CD14-positive monocyte (primary cell): ENCODE results near the gene PLXNB1. TPM values are rescaled to one million over a fixed set of nuclear protein-coding genes. Genes with fewer than 3 reads are reported as not detected.

Experiments used
- DNase-seq, 3 donors: peaks; one replicate each; pipeline ENCODE4 v3.0.0-alpha.2; 2011 to 2022
- H2AFZ ChIP-seq: 2 replicates; pipeline ENCODE4 v1.6.0; 2012; ENCODE audit warnings: mild to moderate bottlenecking, low read depth, low read length, inconsistent platforms; ENCODE audit not compliant: insufficient read depth, poor library complexity, severe bottlenecking
- H3K27ac ChIP-seq, 2 donors: 1 replicate in 1 of 2; 2 replicates in 1 of 2; pipeline ENCODE4 v1.5.1; 2012 to 2013; ENCODE audit warnings: low read length in 2 of 2, control low read depth in 1 of 2, inconsistent platforms in 1 of 2, low read depth in 1 of 2, mild to moderate bottlenecking in 1 of 2
- H3K27me3 ChIP-seq, 2 donors: one replicate each; pipeline versions ENCODE4 v1.6.0 to v1.6.1; 2011 to 2013; ENCODE audit warnings: low read length in 2 of 2; ENCODE audit not compliant: control insufficient read depth in 2 of 2, insufficient read depth in 2 of 2
- H3K36me3 ChIP-seq, 2 donors: replicated peaks in 1 of 2; 1 replicate in 1 of 2; 2 replicates in 1 of 2; pipeline versions ENCODE4 v1.5.1 to v1.6.1; 2012 to 2013; ENCODE audit warnings: low read length in 2 of 2, control low read depth in 1 of 2, inconsistent platforms in 1 of 2, mild to moderate bottlenecking in 1 of 2; ENCODE audit not compliant: insufficient read depth in 2 of 2, control insufficient read depth in 1 of 2
- H3K4me1 ChIP-seq, 2 donors: 1 replicate in 1 of 2; 2 replicates in 1 of 2; pipeline versions ENCODE4 v1.5.1 to v1.6.1; 2012 to 2013; ENCODE audit warnings: low read length in 2 of 2, control low read depth in 1 of 2, inconsistent platforms in 1 of 2, mild to moderate bottlenecking in 1 of 2, moderate library complexity in 1 of 2; ENCODE audit not compliant: insufficient read depth in 2 of 2, control insufficient read depth in 1 of 2
- H3K4me2 ChIP-seq: replicated peaks from 2 replicates; pipeline ENCODE3; 2012; ENCODE audit warnings: low read length, moderate library complexity, mild to moderate bottlenecking; ENCODE audit not compliant: poor library complexity, severe bottlenecking; ENCODE audit errors: extremely low read depth
- H3K4me3 ChIP-seq, 3 experiments: fragments of 200-600 bp in 1 of 3; sonication (generic) in 1 of 3; replicated peaks in 1 of 3; 1 replicate in 2 of 3; 2 replicates in 1 of 3; pipeline ENCODE4 v1.5.1; 2011 to 2013; ENCODE audit warnings: low read length in 3 of 3, mild to moderate bottlenecking in 3 of 3, control low read depth in 2 of 3, low read depth in 2 of 3, inconsistent platforms in 1 of 3, moderate library complexity in 1 of 3
- H3K79me2 ChIP-seq: 2 replicates; pipeline ENCODE4 v1.6.0; 2012; ENCODE audit warnings: mild to moderate bottlenecking, control low read depth, inconsistent platforms, low read length, moderate library complexity; ENCODE audit not compliant: insufficient read depth
- H3K9ac ChIP-seq: 2 replicates; pipeline ENCODE4 v1.6.0; 2017; ENCODE audit warnings: low read length, mild to moderate bottlenecking; ENCODE audit not compliant: insufficient read depth, poor library complexity, severe bottlenecking
- H3K9me3 ChIP-seq, 2 donors: replicated peaks in 1 of 2; 1 replicate in 1 of 2; 2 replicates in 1 of 2; pipeline versions ENCODE4 v1.5.1 to v1.6.1; 2012 to 2013; ENCODE audit warnings: low read length in 2 of 2, control low read depth in 1 of 2; ENCODE audit not compliant: control insufficient read depth in 1 of 2, insufficient read depth in 1 of 2
- H4K20me1 ChIP-seq: 2 replicates; pipeline ENCODE4 v1.6.0; 2012; ENCODE audit warnings: mild to moderate bottlenecking, low read length, control low read depth, moderate library complexity; ENCODE audit not compliant: insufficient read depth
- H3K27ac Mint-ChIP-seq, 7 donors: one replicate each; pipeline ENCODE4 v1.8.0; 2020; ENCODE audit warnings: mild to moderate bottlenecking in 7 of 7, mixed read lengths in 7 of 7, moderate library complexity in 6 of 7, inconsistent platforms in 2 of 7
- H3K27me3 Mint-ChIP-seq, 3 donors: one replicate each; pipeline ENCODE4 v1.8.0; 2021 to 2022; ENCODE audit warnings: low read depth in 3 of 3, mild to moderate bottlenecking in 3 of 3, mixed read lengths in 3 of 3, moderate library complexity in 3 of 3, inconsistent platforms in 1 of 3
- H3K36me3 Mint-ChIP-seq, 2 donors: one replicate each; pipeline ENCODE4 v1.8.0; 2020; ENCODE audit warnings: mixed read lengths in 2 of 2, inconsistent platforms in 1 of 2, mild to moderate bottlenecking in 1 of 2
- H3K4me1 Mint-ChIP-seq: one replicate; pipeline ENCODE4 v1.8.0; 2020; ENCODE audit warnings: mild to moderate bottlenecking, mixed read lengths
- H3K4me3 Mint-ChIP-seq, 2 donors: one replicate each; pipeline ENCODE4 v1.8.0; 2020; ENCODE audit warnings: mild to moderate bottlenecking in 2 of 2, mixed read lengths in 2 of 2, moderate library complexity in 1 of 2
- H3K9me3 Mint-ChIP-seq, 7 donors: one replicate each; pipeline ENCODE4 v1.8.0; 2020 to 2022; ENCODE audit warnings: mixed read lengths in 7 of 7, mild to moderate bottlenecking in 6 of 7, moderate library complexity in 6 of 7, inconsistent platforms in 2 of 7
- WGBS: methylation state at CpG from one replicate; pipeline ENCODE4 v1.1.5; 2013; ENCODE audit warnings: missing lambda C conversion rate; ENCODE audit not compliant: insufficient coverage; 5-methylcytosine and 5-hydroxymethylcytosine counted together
- intact Hi-C, 2 donors: fragments of 100-400 bp; cut with micrococcal nuclease; formaldehyde crosslinking; loops; one replicate each; pipeline versions ENCODE4 v1.15.0 to v1.15.1; 2023
- polyA plus RNA-seq, 3 donors: library from polyadenylated mRNA; depleted of rRNA in 1 of 3; unstranded in 2 of 3; stranded (reverse) in 1 of 3; fragments of 300-500 nt in 2 of 3; fragments of >200 nt in 1 of 3; fragmentation: Illumina TruSeq in 2 of 3; gene quantifications; 1 replicate in 2 of 3; 2 replicates in 1 of 3; pipeline ENCODE4 v1.2.3, GENCODE V29; 2012 to 2021
- small RNA-seq: library from RNA; depleted of rRNA; stranded (forward); fragments of <200 nt; gene quantifications from one replicate; pipeline ENCODE3, GENCODE V24; 2012; ENCODE audit warnings: low read depth; ENCODE audit not compliant: insufficient read length
- TF ChIP-seq, protein P1 (sequence below): fragments of 200-600 bp; IDR thresholded peaks from one replicate; pipeline ENCODE4 v1.8.0; 2022; ENCODE audit warnings: antibody characterized with exemption, mild to moderate bottlenecking

The PLXNB1 gene
- polyA plus RNA-seq, 3 donors = 0.14 to 4.3 TPM; not detected in 1

DNA sequence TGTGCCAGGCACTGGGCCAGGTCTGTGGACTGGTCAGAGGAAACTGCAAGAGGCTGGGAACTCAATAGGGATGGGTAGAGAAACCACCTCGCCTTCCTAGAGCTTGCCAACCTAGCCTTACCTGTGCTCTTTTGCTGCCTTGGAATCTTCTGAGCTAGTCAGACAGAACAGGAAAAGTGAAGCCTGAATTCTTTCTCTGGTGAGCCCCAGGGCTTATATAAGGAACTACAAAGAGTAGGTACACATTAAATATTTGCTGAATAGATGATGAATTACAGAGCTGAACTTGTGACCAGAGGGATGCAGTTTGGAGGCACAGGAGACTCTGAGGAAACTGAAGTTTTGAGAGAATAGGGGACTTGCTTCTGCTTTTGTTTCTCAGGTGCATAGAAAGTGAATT, 73.5 kb downstream of the PLXNB1 start:
- Mint-ChIP-seq H3K4me3 (no peak overlapping the region), H3K27me3 (peaks cover 0 to 6% (median 2%) of the 10 kb centered on the region in 3 donors), H3K27ac (no peak overlapping the region), H3K36me3 (no peaks in the 10 kb centered on the region), H3K4me1 (no peaks in the 10 kb centered on the region), H3K9me3 (peaks cover 16 to 32% (median 20%) of the 10 kb centered on the region in 7 donors)
- Histone ChIP-seq H3K9ac (no peak overlapping the region), H3K79me2 (no peaks in the 10 kb centered on the region), H3K27ac (no peak overlapping the region), H3K4me2 (no peak overlapping the region), H2AFZ (no peak overlapping the region), H3K36me3 (no peaks in the 10 kb centered on the region), H3K4me1 (no peaks in the 10 kb centered on the region), H3K4me3 (no peak overlapping the region), H3K27me3 (no peaks in the 10 kb centered on the region), H3K9me3 (peaks cover 9 to 24% of the 10 kb centered on the region in 2 donors), H4K20me1 (no peaks in the 10 kb centered on the region)
- WGBS = 100% methylated on average over 1 of the region's 1 CpG
- TF ChIP-seq, protein P1, sequence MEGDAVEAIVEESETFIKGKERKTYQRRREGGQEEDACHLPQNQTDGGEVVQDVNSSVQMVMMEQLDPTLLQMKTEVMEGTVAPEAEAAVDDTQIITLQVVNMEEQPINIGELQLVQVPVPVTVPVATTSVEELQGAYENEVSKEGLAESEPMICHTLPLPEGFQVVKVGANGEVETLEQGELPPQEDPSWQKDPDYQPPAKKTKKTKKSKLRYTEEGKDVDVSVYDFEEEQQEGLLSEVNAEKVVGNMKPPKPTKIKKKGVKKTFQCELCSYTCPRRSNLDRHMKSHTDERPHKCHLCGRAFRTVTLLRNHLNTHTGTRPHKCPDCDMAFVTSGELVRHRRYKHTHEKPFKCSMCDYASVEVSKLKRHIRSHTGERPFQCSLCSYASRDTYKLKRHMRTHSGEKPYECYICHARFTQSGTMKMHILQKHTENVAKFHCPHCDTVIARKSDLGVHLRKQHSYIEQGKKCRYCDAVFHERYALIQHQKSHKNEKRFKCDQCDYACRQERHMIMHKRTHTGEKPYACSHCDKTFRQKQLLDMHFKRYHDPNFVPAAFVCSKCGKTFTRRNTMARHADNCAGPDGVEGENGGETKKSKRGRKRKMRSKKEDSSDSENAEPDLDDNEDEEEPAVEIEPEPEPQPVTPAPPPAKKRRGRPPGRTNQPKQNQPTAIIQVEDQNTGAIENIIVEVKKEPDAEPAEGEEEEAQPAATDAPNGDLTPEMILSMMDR = no peak
- DNase-seq = no peak
- intact Hi-C loops = no loop called here

DNA sequence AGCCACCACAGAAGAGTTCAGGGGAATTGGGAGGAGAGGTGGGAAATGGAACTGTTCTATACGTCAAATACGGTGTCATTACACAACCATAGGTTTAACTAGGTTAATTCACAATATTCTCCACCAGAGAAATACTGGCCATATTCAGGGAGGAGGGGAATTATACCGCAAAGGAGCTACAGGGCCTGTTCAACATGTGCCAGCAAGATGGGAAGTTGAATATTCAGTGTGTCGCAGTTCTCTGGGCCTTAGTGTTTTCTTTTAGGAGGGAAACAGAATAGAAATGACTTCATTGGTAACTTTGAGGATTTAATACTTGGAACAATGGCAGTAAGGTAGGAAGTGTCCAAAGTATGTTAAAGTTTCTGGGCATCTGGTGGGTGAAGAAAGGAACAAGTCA, 75.9 kb downstream of the PLXNB1 start:
- Mint-ChIP-seq H3K27me3 (peaks cover 0 to 3% (median 2%) of the 10 kb centered on the region in 3 donors), H3K36me3 (no peaks in the 10 kb centered on the region), H3K9me3 (peaks cover 10 to 25% (median 12%) of the 10 kb centered on the region in 7 donors), H3K4me1 (no peaks in the 10 kb centered on the region), H3K4me3 (no peak overlapping the region), H3K27ac (no peak overlapping the region)
- H3K79me2 ChIP-seq = no peaks in the 10 kb centered on the region
- WGBS = 100% methylated on average over 2 of the region's 4 CpGs
- H3K4me2 ChIP-seq = no peak overlapping the region
- intact Hi-C loops = no loop called here
- no peak overlapping the region for H3K4me3 ChIP-seq
- no peak overlapping the region for H3K27ac ChIP-seq
- no peak overlapping the region for H2AFZ ChIP-seq
- TF ChIP-seq, protein P1 = no peak
- no peaks in the 10 kb centered on the region for H3K4me1 ChIP-seq
- no peak overlapping the region for H3K9ac ChIP-seq
- no peaks in the 10 kb centered on the region for H3K27me3 ChIP-seq
- H3K36me3 ChIP-seq = no peaks in the 10 kb centered on the region
- H3K9me3 ChIP-seq = peaks cover 9 to 24% of the 10 kb centered on the region in 2 donors
- no peaks in the 10 kb centered on the region for H4K20me1 ChIP-seq
- no peak for DNase-seq

Small RNA genes lying within 50 kb of the gene (small RNA-seq; reads per million reads assigned to genes)
- gene RN7SL321P = not detected

Other genes starting within 250 kb of the PLXNB1 start
- under 1 TPM in 2 of 3 donors, not detected in 1; 0.07 to 0.39 TPM for gene CDC25A, start 241.7 kb downstream of the PLXNB1 start, polyA plus RNA-seq
- 1 to 10 TPM; 2.1 to 5.1 (median 3.4) TPM for gene CAMP, start 206.6 kb downstream of the PLXNB1 start, polyA plus RNA-seq
- gene ZNF589, start 189.0 kb downstream of the PLXNB1 start, polyA plus RNA-seq = 10 to 100 TPM in 1 of 3 donors, 1 to 10 TPM in 2; 1.6 to 42.6 (median 1.6) TPM
- gene NME6, start 128.7 kb downstream of the PLXNB1 start, polyA plus RNA-seq = 10 to 100 TPM; 17.3 to 39.2 (median 34.9) TPM
- gene SPINK8, start 96.4 kb downstream of the PLXNB1 start, polyA plus RNA-seq = not detected
- gene FBXW12, start 57.9 kb downstream of the PLXNB1 start, polyA plus RNA-seq = not detected
- 1 to 10 TPM; 3.6 to 5.9 (median 5.4) TPM for gene CCDC51, start 10.0 kb upstream of the PLXNB1 start, polyA plus RNA-seq
- 100 to 1,000 TPM; 301 to 559 (median 478) TPM for gene TMA7, start 10.2 kb upstream of the PLXNB1 start, polyA plus RNA-seq
- 1 to 10 TPM; 1.8 to 4.7 (median 2.8) TPM for gene ATRIP, start 16.7 kb upstream of the PLXNB1 start, polyA plus RNA-seq
- gene SHISA5, start 74.1 kb upstream of the PLXNB1 start, polyA plus RNA-seq = 100 to 1,000 TPM; 147 to 266 (median 242) TPM
- gene PFKFB4, start 126.7 kb upstream of the PLXNB1 start, polyA plus RNA-seq = 10 to 100 TPM; 32.2 to 44.9 (median 34.9) TPM
- gene UCN2, start 133.7 kb upstream of the PLXNB1 start, polyA plus RNA-seq = under 1 TPM in 1 of 3 donors, not detected in 2; 0.61 TPM
- gene COL7A1, start 165.2 kb upstream of the PLXNB1 start, polyA plus RNA-seq = 1 to 10 TPM in 1 of 3 donors, under 1 TPM in 1, not detected in 1; 0.37 to 1.9 TPM
- 100 to 1,000 TPM; 326 to 409 (median 350) TPM for gene UQCRC1, start 179.6 kb upstream of the PLXNB1 start, polyA plus RNA-seq
- gene TMEM89, start 191.7 kb upstream of the PLXNB1 start, polyA plus RNA-seq = under 1 TPM in 1 of 3 donors, not detected in 2; 0.21 TPM
- 10 to 100 TPM; 16.3 to 92.8 (median 20.4) TPM for gene SLC26A6, start 205.4 kb upstream of the PLXNB1 start, polyA plus RNA-seq
- under 1 TPM in 1 of 3 donors, not detected in 2; 0.95 TPM for gene CELSR3, start 232.8 kb upstream of the PLXNB1 start, polyA plus RNA-seq